HepG2 (cell line): Measurements from ENCODE around the gene RAPGEF2. TPM values are rescaled to one million over a fixed set of nuclear protein-coding genes. Genes with fewer than 3 reads are reported as not detected.

Experiments used
- ATAC-seq: fragments of 200-7000 bp; cut with Tn5 transposase; 3 replicates; pipeline ENCODE4 v1.9.1; 2020; ENCODE audit warnings: mild to moderate bottlenecking, moderate library complexity
- BruUV-seq: library from RNA; stranded (reverse); fragments of 400-500 nt; replicated peaks from 2 replicates; lab custom pipeline; 2021; lab: Mats Ljungman, UMichigan
- CTCF ChIA-PET: fragments of 300-600 bp; formaldehyde crosslinking; extraction: SDS; loops from one replicate; lab custom pipeline; 2021; ENCODE audit warnings: low total read pairs, inconsistent platforms, low intra/inter-chr PET ratio; lab: Yijun Ruan, JAX
- POLR2A ChIA-PET: fragments of 350-600 bp; sonication (Branson Sonifier 250); formaldehyde crosslinking; loops from one replicate; lab custom pipeline; 2020; ENCODE audit warnings: antibody characterized with exemption, inconsistent platforms; lab: Yijun Ruan, JAX
- DNase-seq: peaks from one replicate; pipeline ENCODE4 v3.0.0-alpha.2; 2015; ENCODE audit warnings: low spot score
- FAIRE-seq: peaks from 3 replicates; lab custom pipeline; 2011; peaks lifted over from hg19 to GRCh38; lab: Jason Lieb, UNC
- H2AFZ ChIP-seq: one replicate; pipeline ENCODE4 v1.6.1; 2011; ENCODE audit warnings: low read length, inconsistent platforms
- H3K27ac ChIP-seq: fragments of 300-600 bp; 3 replicates; pipeline ENCODE4 v1.8.0; 2011; ENCODE audit warnings: mixed run types, mild to moderate bottlenecking, mixed read lengths, low read length, inconsistent platforms; ENCODE audit not compliant: insufficient read depth; ENCODE audit errors: extremely low read length
- H3K27me3 ChIP-seq, 2 experiments: fragments of 200-600 bp in 1 of 2; 2 replicates in 1 of 2; 3 replicates in 1 of 2; pipeline versions ENCODE4 v1.6.0 to v1.8.0; 2011; ENCODE audit warnings: low read length in 2 of 2, mild to moderate bottlenecking in 2 of 2, moderate library complexity in 2 of 2, inconsistent platforms in 1 of 2; ENCODE audit not compliant: insufficient read depth in 2 of 2, control insufficient read depth in 1 of 2
- H3K36me3 ChIP-seq, 2 experiments: fragments of 200-600 bp in 1 of 2; replicated peaks in 1 of 2; 2 replicates in 1 of 2; 3 replicates in 1 of 2; pipeline versions ENCODE4 v1.5.1 to v1.8.0; 2011; ENCODE audit warnings: low read length in 2 of 2, inconsistent platforms in 1 of 2; ENCODE audit not compliant: insufficient read depth in 2 of 2, control insufficient read depth in 1 of 2
- H3K4me1 ChIP-seq: 2 replicates; pipeline ENCODE4 v1.5.1; 2012; ENCODE audit warnings: low read length, inconsistent platforms; ENCODE audit not compliant: insufficient read depth
- H3K4me2 ChIP-seq: 2 replicates; pipeline ENCODE4 v1.6.0; 2011; ENCODE audit warnings: low read depth, low read length, inconsistent platforms
- H3K4me3 ChIP-seq, 3 experiments: fragments of 200-600 bp in 1 of 3; sonication (generic), shearing (Covaris generic) in 1 of 3; replicated peaks in 1 of 3; 2 replicates each; pipeline ENCODE4 v1.5.1; 2011 to 2016; ENCODE audit warnings: low read length in 3 of 3, inconsistent platforms in 2 of 3, low read depth in 2 of 3, mild to moderate bottlenecking in 2 of 3, control low read depth in 1 of 3, mixed read lengths in 1 of 3; ENCODE audit not compliant: insufficient read depth in 1 of 3
- H3K79me2 ChIP-seq: one replicate; pipeline ENCODE4 v1.6.1; 2011; ENCODE audit warnings: low read length, inconsistent platforms; ENCODE audit not compliant: insufficient read depth
- H3K9ac ChIP-seq: 2 replicates; pipeline ENCODE4 v1.6.0; 2011; ENCODE audit warnings: mild to moderate bottlenecking, low read depth, low read length, inconsistent platforms; ENCODE audit not compliant: insufficient read depth
- H3K9me3 ChIP-seq: 2 replicates; pipeline ENCODE4 v1.5.1; 2012; ENCODE audit warnings: mild to moderate bottlenecking, low read length
- H4K20me1 ChIP-seq: 2 replicates; pipeline ENCODE4 v1.6.0; 2011; ENCODE audit warnings: inconsistent platforms, mild to moderate bottlenecking, low read length, moderate library complexity; ENCODE audit not compliant: insufficient read depth
- MYNN ChIP-seq: sonication (generic); formaldehyde crosslinking; IDR thresholded peaks from 2 replicates; pipeline ENCODE4 v1.4.0; 2020; ENCODE audit warnings: mild to moderate bottlenecking, low read depth, missing genetic modification reagents
- NR2F2 ChIP-seq: IDR thresholded peaks from 2 replicates; pipeline ENCODE4 v1.6.1; 2012; ENCODE audit warnings: low read depth, inconsistent platforms, borderline replicate concordance
- TBL1XR1 ChIP-seq: fragments of 150-350 bp; IDR thresholded peaks from 2 replicates; pipeline ENCODE4 v1.6.1; 2014; ENCODE audit warnings: borderline replicate concordance, low read length; ENCODE audit not compliant: partially characterized antibody
- TOE1 ChIP-seq: sonication (generic); formaldehyde crosslinking; IDR thresholded peaks from 2 replicates; pipeline ENCODE4 v1.4.0; 2020; ENCODE audit warnings: mild to moderate bottlenecking, missing genetic modification reagents
- ZNF34 ChIP-seq: sonication (generic); formaldehyde crosslinking; IDR thresholded peaks from 2 replicates; pipeline ENCODE4 v1.4.0; 2020; ENCODE audit warnings: mild to moderate bottlenecking, missing genetic modification reagents, borderline replicate concordance
- WGBS: methylation state at CpG from one replicate; pipeline ENCODE4 v1.1.6; 2017; ENCODE audit warnings: low lambda C conversion rate; 5-methylcytosine and 5-hydroxymethylcytosine counted together
- in situ Hi-C: cut with HindIII; loops from 2 replicates; pipeline ENCODE4 v1.10.0; 2017; ENCODE audit warnings: low pct_unique_long_range_greater_than_20kb; ENCODE audit not compliant: extremely low pct_ligation_motif_present
- intact Hi-C: fragments of 100-400 bp; cut with micrococcal nuclease; formaldehyde crosslinking; loops from one replicate; pipeline ENCODE4 v1.10.0; 2022; ENCODE audit not compliant: unreplicated experiment
- polyA plus RNA-seq, 8 experiments: library from polyadenylated mRNA; depleted of rRNA in 3 of 8; stranded (reverse) in 7 of 8; unstranded in 1 of 8; fragments of >200 nt; fragmentation: Illumina TruSeq in 4 of 8; extraction: Trizol in 4 of 8; gene quantifications; 2 replicates each; pipeline versions ENCODE4 v1.2.1 to v1.2.3, GENCODE V29; 2011 to 2016; ENCODE audit warnings: low read depth in 4 of 8, missing spikeins in 1 of 8, mixed read lengths in 1 of 8; ENCODE audit not compliant: insufficient read depth in 1 of 8
- total RNA-seq, 5 experiments: library from RNA; depleted of rRNA; stranded (reverse); fragments of >200 nt; fragmentation: Illumina TruSeq; extraction: Trizol; gene quantifications; 2 replicates each; pipeline ENCODE4 v1.2.3, GENCODE V29; 2016; ENCODE audit warnings: low read depth in 1 of 5
- TF ChIP-seq, protein P1 (sequence below): IDR thresholded peaks from 2 replicates; pipeline ENCODE4 v1.6.1; 2016
- TF ChIP-seq, protein P2 (sequence below): sonication (generic); formaldehyde crosslinking; IDR thresholded peaks from 2 replicates; pipeline ENCODE4 v1.5.0; 2020; ENCODE audit warnings: missing genetic modification reagents, mild to moderate bottlenecking, borderline replicate concordance
- TF ChIP-seq, protein P3 (sequence below): sonication (generic); formaldehyde crosslinking; IDR thresholded peaks from 2 replicates; pipeline ENCODE4 v1.4.0; 2020; ENCODE audit warnings: low read depth, missing genetic modification reagents

RAPGEF2 gene
- total and polyA plus RNA-seq, 2 of the 13 experiments (the other 11 are each of a cell fraction or from before 2014, with no cell fraction given), result 19.2 to 23.0 TPM

DNA sequence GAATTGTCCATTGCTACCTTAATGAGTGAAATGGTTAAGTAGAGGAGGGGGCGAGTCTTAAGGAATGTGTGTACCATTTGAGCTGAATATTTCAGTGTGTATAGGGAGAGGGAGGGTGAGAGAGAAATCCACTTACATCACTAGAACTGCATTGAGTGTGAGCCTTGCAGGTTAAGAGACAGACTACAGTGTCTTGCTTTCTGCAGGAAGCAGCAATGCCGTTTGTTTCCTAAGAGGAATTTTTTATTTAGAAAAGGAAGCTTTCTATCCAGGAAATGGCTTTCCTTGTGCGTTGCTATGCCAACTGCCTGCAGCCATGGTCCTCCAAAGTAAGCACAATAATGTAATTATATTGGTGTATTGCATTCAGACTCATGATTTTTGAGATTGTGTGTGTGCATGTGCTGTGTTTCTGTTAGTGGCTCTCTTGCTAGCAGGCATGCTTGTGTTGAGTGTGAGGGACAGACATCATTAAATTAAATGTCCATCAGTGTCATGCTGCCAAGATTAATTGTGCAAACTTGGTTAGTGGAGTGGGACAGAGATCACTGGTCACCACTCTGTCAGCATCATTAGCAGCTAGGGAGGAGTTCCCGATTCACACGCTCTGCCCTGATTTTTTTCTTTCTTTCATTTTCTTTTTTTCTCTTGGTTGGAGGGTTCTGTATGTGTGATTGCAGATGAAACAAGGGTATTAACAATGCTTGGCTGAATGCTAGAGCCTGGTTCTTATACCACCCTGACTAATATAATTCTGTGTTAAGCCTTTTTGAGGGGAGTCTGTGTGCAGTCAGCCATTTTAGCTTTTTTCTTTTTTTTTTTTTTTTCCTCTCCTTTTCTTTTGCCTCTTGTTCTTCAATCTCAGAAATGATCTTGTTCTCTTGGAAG, 164.3 kb downstream of the RAPGEF2 start:
- H3K4me1 ChIP-seq, result peaks cover 6% of the 10 kb centered on the region
- no peak overlapping the region for H3K4me2 ChIP-seq
- no peak for DNase-seq
- no peaks in the 10 kb centered on the region for H4K20me1 ChIP-seq
- no peak for ATAC-seq
- H3K4me3 ChIP-seq, result no peak overlapping the region
- no peak overlapping the region for H3K9ac ChIP-seq
- no peaks in the 10 kb centered on the region for H3K36me3 ChIP-seq
- FAIRE-seq, result no peak
- no peaks in the 10 kb centered on the region for H3K9me3 ChIP-seq
- 96% methylated on average over 5 of the region's 5 CpGs for WGBS
- TF ChIP-seq TBL1XR1 (no peak), NR2F2 (no peak), MYNN (CRISPR knock-in tag) (no peak)
- TF ChIP-seq, protein P1, sequence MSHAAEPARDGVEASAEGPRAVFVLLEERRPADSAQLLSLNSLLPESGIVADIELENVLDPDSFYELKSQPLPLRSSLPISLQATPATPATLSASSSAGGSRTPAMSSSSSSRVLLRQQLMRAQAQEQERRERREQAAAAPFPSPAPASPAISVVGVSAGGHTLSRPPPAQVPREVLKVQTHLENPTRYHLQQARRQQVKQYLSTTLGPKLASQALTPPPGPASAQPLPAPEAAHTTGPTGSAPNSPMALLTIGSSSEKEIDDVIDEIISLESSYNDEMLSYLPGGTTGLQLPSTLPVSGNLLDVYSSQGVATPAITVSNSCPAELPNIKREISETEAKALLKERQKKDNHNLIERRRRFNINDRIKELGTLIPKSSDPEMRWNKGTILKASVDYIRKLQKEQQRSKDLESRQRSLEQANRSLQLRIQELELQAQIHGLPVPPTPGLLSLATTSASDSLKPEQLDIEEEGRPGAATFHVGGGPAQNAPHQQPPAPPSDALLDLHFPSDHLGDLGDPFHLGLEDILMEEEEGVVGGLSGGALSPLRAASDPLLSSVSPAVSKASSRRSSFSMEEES (CRISPR knock-in tag), result no peak
- ChIA-PET POLR2A (no interaction called here), CTCF (no interaction called here)
- in situ Hi-C loops (no loop called here), intact Hi-C loops (no loop called here)
- H3K27ac ChIP-seq, result no peak overlapping the region
- no TSS peak for BruUV-seq
- no peaks in the 10 kb centered on the region for H3K79me2 ChIP-seq
- no peaks in the 10 kb centered on the region for H3K27me3 ChIP-seq
- no peak overlapping the region for H2AFZ ChIP-seq

DNA sequence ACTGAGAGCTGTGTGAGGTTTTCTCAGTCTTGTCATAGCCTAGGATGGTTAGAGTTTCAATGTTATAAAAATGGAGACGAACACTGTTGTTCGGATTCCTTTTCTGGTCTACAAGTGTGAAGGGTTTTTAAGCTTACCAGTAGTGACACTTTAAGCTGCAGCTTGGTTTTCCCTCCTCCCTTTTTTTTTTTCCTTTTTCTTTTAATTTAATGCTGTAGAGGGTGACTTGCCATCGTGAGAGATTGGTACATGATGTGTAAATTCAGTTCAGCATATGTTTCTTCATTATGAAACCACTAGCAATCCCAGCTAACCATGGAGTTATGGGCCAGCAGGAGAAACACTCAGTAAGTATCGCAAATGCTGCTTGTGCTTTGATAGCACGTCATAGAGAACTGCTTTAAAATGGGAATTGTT, 165.0 kb downstream of the RAPGEF2 start:
- no peak for FAIRE-seq
- TF ChIP-seq, protein P2, sequence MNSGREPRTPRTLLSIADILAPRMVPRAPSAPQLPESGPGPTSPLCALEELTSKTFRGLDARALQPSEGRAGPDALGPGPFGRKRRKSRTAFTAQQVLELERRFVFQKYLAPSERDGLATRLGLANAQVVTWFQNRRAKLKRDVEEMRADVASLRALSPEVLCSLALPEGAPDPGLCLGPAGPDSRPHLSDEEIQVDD (CRISPR knock-in tag), result no peak
- TF ChIP-seq TOE1 (CRISPR knock-in tag) (no peak), ZNF34 (CRISPR knock-in tag) (no peak)
- TF ChIP-seq, protein P3, sequence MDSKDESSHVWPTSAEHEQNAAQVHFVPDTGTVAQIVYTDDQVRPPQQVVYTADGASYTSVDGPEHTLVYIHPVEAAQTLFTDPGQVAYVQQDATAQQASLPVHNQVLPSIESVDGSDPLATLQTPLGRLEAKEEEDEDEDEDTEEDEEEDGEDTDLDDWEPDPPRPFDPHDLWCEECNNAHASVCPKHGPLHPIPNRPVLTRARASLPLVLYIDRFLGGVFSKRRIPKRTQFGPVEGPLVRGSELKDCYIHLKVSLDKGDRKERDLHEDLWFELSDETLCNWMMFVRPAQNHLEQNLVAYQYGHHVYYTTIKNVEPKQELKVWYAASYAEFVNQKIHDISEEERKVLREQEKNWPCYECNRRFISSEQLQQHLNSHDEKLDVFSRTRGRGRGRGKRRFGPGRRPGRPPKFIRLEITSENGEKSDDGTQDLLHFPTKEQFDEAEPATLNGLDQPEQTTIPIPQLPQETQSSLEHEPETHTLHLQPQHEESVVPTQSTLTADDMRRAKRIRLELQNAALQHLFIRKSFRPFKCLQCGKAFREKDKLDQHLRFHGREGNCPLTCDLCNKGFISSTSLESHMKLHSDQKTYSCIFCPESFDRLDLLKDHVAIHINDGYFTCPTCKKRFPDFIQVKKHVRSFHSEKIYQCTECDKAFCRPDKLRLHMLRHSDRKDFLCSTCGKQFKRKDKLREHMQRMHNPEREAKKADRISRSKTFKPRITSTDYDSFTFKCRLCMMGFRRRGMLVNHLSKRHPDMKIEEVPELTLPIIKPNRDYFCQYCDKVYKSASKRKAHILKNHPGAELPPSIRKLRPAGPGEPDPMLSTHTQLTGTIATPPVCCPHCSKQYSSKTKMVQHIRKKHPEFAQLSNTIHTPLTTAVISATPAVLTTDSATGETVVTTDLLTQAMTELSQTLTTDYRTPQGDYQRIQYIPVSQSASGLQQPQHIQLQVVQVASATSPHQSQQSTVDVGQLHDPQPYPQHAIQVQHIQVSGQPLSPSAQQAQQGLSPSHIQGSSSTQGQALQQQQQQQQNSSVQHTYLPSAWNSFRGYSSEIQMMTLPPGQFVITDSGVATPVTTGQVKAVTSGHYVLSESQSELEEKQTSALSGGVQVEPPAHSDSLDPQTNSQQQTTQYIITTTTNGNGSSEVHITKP, result no peak

More for the DNA sequence above, 165.0 kb downstream of the RAPGEF2 start:
- Histone ChIP-seq H3K27me3 (no peaks in the 10 kb centered on the region), H2AFZ (no peak overlapping the region), H3K9me3 (no peaks in the 10 kb centered on the region), H3K9ac (no peak overlapping the region), H3K79me2 (no peaks in the 10 kb centered on the region), H3K27ac (no peak overlapping the region), H3K36me3 (no peaks in the 10 kb centered on the region), H3K4me3 (no peak overlapping the region), H3K4me2 (no peak overlapping the region), H4K20me1 (no peaks in the 10 kb centered on the region), H3K4me1 (peaks cover 12% of the 10 kb centered on the region)
- DNase-seq, result no peak
- no peak for ATAC-seq
- POLR2A ChIA-PET, result no interaction called here
- no TSS peak for BruUV-seq
- CTCF ChIA-PET, result no interaction called here
- in situ Hi-C loops, result no loop called here
- intact Hi-C loops, result no loop called here
- WGBS, result 95% methylated on average over 5 of the region's 5 CpGs
